ENCODE results near the gene SRRM3.
"Not testable (repeated sequence)": the region's sequence is repeated elsewhere in the genome, so short reads cannot be mapped to it uniquely, and the experiment has no call there.

The SRRM3 gene

GRCh38 chr7:76310102-76310957, 108.6 kb downstream of the SRRM3 start:
- Histone ChIP-seq H3K9me3 (ENCODE audit: control insufficient read depth, low read length) (no peaks in the 10 kb centered on the region), H3K27ac (peak overlapping the region; percentile 1), H3K9ac (no peak overlapping the region), H2AFZ (peak overlapping the region; percentile 65), H3K36me3 (ENCODE audit: control insufficient read depth, insufficient read depth, low read length) (no peaks in the 10 kb centered on the region), H3K4me1 (peaks cover 5% of the 10 kb centered on the region), H3K27me3 (ENCODE audit: control insufficient read depth, insufficient read depth, low read length) (no peaks in the 10 kb centered on the region), H3K4me2 (ENCODE audit: low read length) (peak overlapping the region; percentile 45), H3K4me3 (ENCODE audit: low read depth, low read length) (no peak overlapping the region), H3K79me2 (no peaks in the 10 kb centered on the region)
- TF ChIP-seq CTCF (IDR thresholded peaks at IDR 0.05): no peak

GRCh38 chr7:76311838-76312237, 110.1 kb downstream of the SRRM3 start:
- H3K4me2 ChIP-seq (ENCODE audit: low read length); H3K4me3 ChIP-seq (ENCODE audit: low read depth, low read length); H2AFZ ChIP-seq; H3K27me3 ChIP-seq (ENCODE audit: control insufficient read depth, insufficient read depth, low read length); H3K27ac ChIP-seq; H3K36me3 ChIP-seq (ENCODE audit: control insufficient read depth, insufficient read depth, low read length); H3K79me2 ChIP-seq; H3K9ac ChIP-seq; H3K4me1 ChIP-seq; H3K9me3 ChIP-seq (ENCODE audit: control insufficient read depth, low read length): not testable (repeated sequence)

GRCh38 chr7:76314042-76314721, 112.5 kb downstream of the SRRM3 start:
- no peak overlapping the region for H3K27ac ChIP-seq
- no peaks in the 10 kb centered on the region for H3K36me3 ChIP-seq (ENCODE audit: control insufficient read depth, insufficient read depth, low read length)
- TF ChIP-seq CTCF (IDR thresholded peaks at IDR 0.05): peak; percentile 100
- peaks cover 13% of the 10 kb centered on the region for H3K4me1 ChIP-seq
- peak overlapping the region; percentile 76 for H2AFZ ChIP-seq
- H3K4me3 ChIP-seq (ENCODE audit: low read depth, low read length): no peak overlapping the region
- no peak overlapping the region for H3K9ac ChIP-seq
- no peaks in the 10 kb centered on the region for H3K79me2 ChIP-seq
- no peaks in the 10 kb centered on the region for H3K9me3 ChIP-seq (ENCODE audit: control insufficient read depth, low read length)
- H3K4me2 ChIP-seq (ENCODE audit: low read length): no peak overlapping the region
- H3K27me3 ChIP-seq (ENCODE audit: control insufficient read depth, insufficient read depth, low read length): no peaks in the 10 kb centered on the region

GRCh38 chr7:76314740-76315139, 113.0 kb downstream of the SRRM3 start:
- H3K79me2 ChIP-seq; H3K36me3 ChIP-seq (ENCODE audit: control insufficient read depth, insufficient read depth, low read length); H3K9me3 ChIP-seq (ENCODE audit: control insufficient read depth, low read length); H3K4me3 ChIP-seq (ENCODE audit: low read depth, low read length); H2AFZ ChIP-seq; H3K4me2 ChIP-seq (ENCODE audit: low read length); H3K9ac ChIP-seq; H3K27ac ChIP-seq; H3K27me3 ChIP-seq (ENCODE audit: control insufficient read depth, insufficient read depth, low read length): not testable (repeated sequence)
- H3K4me1 ChIP-seq: peaks cover 18% of the 10 kb centered on the region

- no peak overlapping the region for H3K4me3 ChIP-seq (ENCODE audit: low read depth, low read length)
- TF ChIP-seq CTCF (IDR thresholded peaks at IDR 0.05): no peak
- no peaks in the 10 kb centered on the region for H3K36me3 ChIP-seq (ENCODE audit: control insufficient read depth, insufficient read depth, low read length)
- peaks cover 18% of the 10 kb centered on the region for H3K4me1 ChIP-seq
- no peaks in the 10 kb centered on the region for H3K27me3 ChIP-seq (ENCODE audit: control insufficient read depth, insufficient read depth, low read length)
- H3K9ac ChIP-seq: no peak overlapping the region
- peaks cover 2% of the 10 kb centered on the region for H3K79me2 ChIP-seq
- H3K9me3 ChIP-seq (ENCODE audit: control insufficient read depth, low read length): no peaks in the 10 kb centered on the region
- H3K27ac ChIP-seq: no peak overlapping the region
- no peak overlapping the region for H2AFZ ChIP-seq
- no peak overlapping the region for H3K4me2 ChIP-seq (ENCODE audit: low read length)
These were observed 113.7 kb downstream of the SRRM3 start for GRCh38 chr7:76315364-76315763.

Measured in parathyroid adenoma (tissue), 2 donors.